ENCODE data around the gene ANKEF1.

DNA sequence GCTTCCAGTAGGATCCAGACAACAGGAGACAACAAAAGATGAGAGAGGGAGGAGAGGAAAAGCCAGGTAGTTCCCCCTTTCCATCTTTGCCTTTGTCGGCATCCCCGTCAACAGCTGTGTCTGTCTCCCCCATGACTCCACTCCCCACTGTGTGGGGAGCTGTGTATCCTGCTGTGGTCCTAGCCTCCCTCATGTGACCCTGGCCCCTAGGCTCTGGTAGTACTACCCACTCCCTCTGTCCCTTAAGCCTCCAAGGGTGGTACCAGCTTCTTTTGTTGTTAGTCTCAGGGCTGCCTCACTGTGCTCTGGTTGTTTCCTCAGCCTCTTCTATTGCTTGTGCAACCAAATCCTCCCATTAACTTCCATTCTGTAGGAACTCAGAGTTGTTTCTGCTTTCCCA is 28.7 kb downstream of the ANKEF1 start:
- TF ChIP-seq, protein P1, sequence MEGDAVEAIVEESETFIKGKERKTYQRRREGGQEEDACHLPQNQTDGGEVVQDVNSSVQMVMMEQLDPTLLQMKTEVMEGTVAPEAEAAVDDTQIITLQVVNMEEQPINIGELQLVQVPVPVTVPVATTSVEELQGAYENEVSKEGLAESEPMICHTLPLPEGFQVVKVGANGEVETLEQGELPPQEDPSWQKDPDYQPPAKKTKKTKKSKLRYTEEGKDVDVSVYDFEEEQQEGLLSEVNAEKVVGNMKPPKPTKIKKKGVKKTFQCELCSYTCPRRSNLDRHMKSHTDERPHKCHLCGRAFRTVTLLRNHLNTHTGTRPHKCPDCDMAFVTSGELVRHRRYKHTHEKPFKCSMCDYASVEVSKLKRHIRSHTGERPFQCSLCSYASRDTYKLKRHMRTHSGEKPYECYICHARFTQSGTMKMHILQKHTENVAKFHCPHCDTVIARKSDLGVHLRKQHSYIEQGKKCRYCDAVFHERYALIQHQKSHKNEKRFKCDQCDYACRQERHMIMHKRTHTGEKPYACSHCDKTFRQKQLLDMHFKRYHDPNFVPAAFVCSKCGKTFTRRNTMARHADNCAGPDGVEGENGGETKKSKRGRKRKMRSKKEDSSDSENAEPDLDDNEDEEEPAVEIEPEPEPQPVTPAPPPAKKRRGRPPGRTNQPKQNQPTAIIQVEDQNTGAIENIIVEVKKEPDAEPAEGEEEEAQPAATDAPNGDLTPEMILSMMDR (IDR thresholded peaks at IDR 0.05) = no peak
- no peak for TF ChIP-seq ZFX (IDR thresholded peaks at IDR 0.05; ENCODE audit: borderline replicate concordance)

All from 22Rv1 (cell line).